Bladder microvascular endothelial cell (primary cell): ENCODE data around the gene CCNB1. TPM values are rescaled to one million over a fixed set of nuclear protein-coding genes. Genes with fewer than 3 reads are reported as not detected.

Experiments used
- total RNA-seq: library from RNA; depleted of rRNA; stranded (reverse); fragments of >200 nt; gene quantifications from 2 replicates; pipeline ENCODE4 v1.2.3, GENCODE V29; 2014

The CCNB1 gene
- total RNA-seq: 64.4 and 126 TPM in 2 replicates

GRCh38 chr5:69166686-69167492 lies at the start of gene CCNB1:
CCNB1 (plus strand) TSS chr5:69167150; CDS start chr5:69167263, 113 bp downstream.

GRCh38 chr5:69189162-69190086 lies 22.5 kb downstream of the CCNB1 start, which contains the start of gene CENPH:
CENPH (plus strand) TSS chr5:69189583; CDS start chr5:69189635, 52 bp downstream.

Other genes starting within 250 kb of the CCNB1 start
- 29.1 and 60.7 TPM in 2 replicates for gene SLC30A5, start 73.1 kb upstream of the CCNB1 start, total RNA-seq
- gene CENPH, start 22.4 kb downstream of the CCNB1 start, total RNA-seq: 3.1 and 9.6 TPM in 2 replicates
- gene CDK7, start 67.7 kb downstream of the CCNB1 start, total RNA-seq: 29.5 and 47.3 TPM in 2 replicates
- 2.9 and 5.5 TPM in 2 replicates for gene CCDC125, start 165.7 kb downstream of the CCNB1 start, total RNA-seq
- 22.7 and 65.5 TPM in 2 replicates for gene AK6, start 202.4 kb downstream of the CCNB1 start, total RNA-seq
- 67.8 and 96.9 TPM in 2 replicates for gene TAF9, start 202.4 kb downstream of the CCNB1 start, total RNA-seq
- 9.7 and 16.3 TPM in 2 replicates for gene RAD17, start 202.7 kb downstream of the CCNB1 start, total RNA-seq
- 0.81 and 4.4 TPM in 2 replicates for gene MARVELD2, start 248.0 kb downstream of the CCNB1 start, total RNA-seq